HepG2 (cell line): ENCODE results near the gene ABCG1. TPM values are rescaled to one million over a fixed set of nuclear protein-coding genes. Genes with fewer than 3 reads are reported as not detected.

Source experiments
- CEBPB ChIP-seq: IDR thresholded peaks from 2 replicates; pipeline ENCODE4 v1.6.1; 2011; ENCODE audit warnings: low read depth, low read length, improper control_type of control experiment, borderline replicate concordance
- ESRRA ChIP-seq: sonication (generic); formaldehyde crosslinking; IDR thresholded peaks from 2 replicates; pipeline ENCODE4 v1.5.1; 2020; ENCODE audit warnings: mild to moderate bottlenecking, low read depth, missing genetic modification reagents
- HDAC2 ChIP-seq: sonication (generic); formaldehyde crosslinking; IDR thresholded peaks from 2 replicates; pipeline ENCODE4 v1.4.0; 2020; ENCODE audit warnings: missing genetic modification reagents
- NFE2L1 ChIP-seq: sonication (generic); formaldehyde crosslinking; IDR thresholded peaks from 2 replicates; pipeline ENCODE4 v1.4.0; 2020; ENCODE audit warnings: missing genetic modification reagents, mild to moderate bottlenecking, borderline replicate concordance
- POLR2AphosphoS2 ChIP-seq: IDR thresholded peaks from 2 replicates; pipeline ENCODE4 v1.6.1; 2011; ENCODE audit warnings: low read depth, low read length, improper control_type of control experiment
- ZFP1 ChIP-seq: IDR thresholded peaks from 2 replicates; pipeline ENCODE4 v1.6.1; 2016
- ZFP36L1 ChIP-seq: sonication (generic); formaldehyde crosslinking; IDR thresholded peaks from 2 replicates; pipeline ENCODE4 v1.8.0; 2022; ENCODE audit warnings: mild to moderate bottlenecking, missing genetic modification reagents, moderate library complexity
- ZNF567 ChIP-seq: sonication (generic); formaldehyde crosslinking; IDR thresholded peaks from 2 replicates; pipeline ENCODE4 v1.8.1; 2023; ENCODE audit warnings: mild to moderate bottlenecking, missing genetic modification reagents, borderline replicate concordance
- ZNF687 ChIP-seq: sonication (generic); formaldehyde crosslinking; IDR thresholded peaks from 2 replicates; pipeline ENCODE4 v1.5.1; 2020; ENCODE audit warnings: mild to moderate bottlenecking, missing genetic modification reagents, moderate library complexity
- ZNF75D ChIP-seq: sonication (generic); formaldehyde crosslinking; IDR thresholded peaks from 2 replicates; pipeline ENCODE4 v1.8.1; 2023; ENCODE audit warnings: missing genetic modification reagents, mild to moderate bottlenecking, borderline replicate concordance
- ZNF839 ChIP-seq: sonication (generic); formaldehyde crosslinking; IDR thresholded peaks from 2 replicates; pipeline ENCODE4 v1.4.0; 2020; ENCODE audit warnings: missing genetic modification reagents, mild to moderate bottlenecking, borderline replicate concordance
- ZXDC ChIP-seq: sonication (generic); formaldehyde crosslinking; IDR thresholded peaks from 2 replicates; pipeline ENCODE4 v1.5.0; 2020; ENCODE audit warnings: mild to moderate bottlenecking, missing genetic modification reagents
- polyA plus RNA-seq, 8 experiments: library from polyadenylated mRNA; depleted of rRNA in 3 of 8; stranded (reverse) in 7 of 8; unstranded in 1 of 8; fragments of >200 nt; fragmentation: Illumina TruSeq in 4 of 8; extraction: Trizol in 4 of 8; gene quantifications; 2 replicates each; pipeline versions ENCODE4 v1.2.1 to v1.2.3, GENCODE V29; 2011 to 2016; ENCODE audit warnings: low read depth in 4 of 8, missing spikeins in 1 of 8, mixed read lengths in 1 of 8; ENCODE audit not compliant: insufficient read depth in 1 of 8
- total RNA-seq, 5 experiments: library from RNA; depleted of rRNA; stranded (reverse); fragments of >200 nt; fragmentation: Illumina TruSeq; extraction: Trizol; gene quantifications; 2 replicates each; pipeline ENCODE4 v1.2.3, GENCODE V29; 2016; ENCODE audit warnings: low read depth in 1 of 5

ABCG1 gene
- total and polyA plus RNA-seq, 2 of the 13 experiments (the other 11 are each of a cell fraction or from before 2014, with no cell fraction given), result 0.04 TPM; not detected in 1

DNA sequence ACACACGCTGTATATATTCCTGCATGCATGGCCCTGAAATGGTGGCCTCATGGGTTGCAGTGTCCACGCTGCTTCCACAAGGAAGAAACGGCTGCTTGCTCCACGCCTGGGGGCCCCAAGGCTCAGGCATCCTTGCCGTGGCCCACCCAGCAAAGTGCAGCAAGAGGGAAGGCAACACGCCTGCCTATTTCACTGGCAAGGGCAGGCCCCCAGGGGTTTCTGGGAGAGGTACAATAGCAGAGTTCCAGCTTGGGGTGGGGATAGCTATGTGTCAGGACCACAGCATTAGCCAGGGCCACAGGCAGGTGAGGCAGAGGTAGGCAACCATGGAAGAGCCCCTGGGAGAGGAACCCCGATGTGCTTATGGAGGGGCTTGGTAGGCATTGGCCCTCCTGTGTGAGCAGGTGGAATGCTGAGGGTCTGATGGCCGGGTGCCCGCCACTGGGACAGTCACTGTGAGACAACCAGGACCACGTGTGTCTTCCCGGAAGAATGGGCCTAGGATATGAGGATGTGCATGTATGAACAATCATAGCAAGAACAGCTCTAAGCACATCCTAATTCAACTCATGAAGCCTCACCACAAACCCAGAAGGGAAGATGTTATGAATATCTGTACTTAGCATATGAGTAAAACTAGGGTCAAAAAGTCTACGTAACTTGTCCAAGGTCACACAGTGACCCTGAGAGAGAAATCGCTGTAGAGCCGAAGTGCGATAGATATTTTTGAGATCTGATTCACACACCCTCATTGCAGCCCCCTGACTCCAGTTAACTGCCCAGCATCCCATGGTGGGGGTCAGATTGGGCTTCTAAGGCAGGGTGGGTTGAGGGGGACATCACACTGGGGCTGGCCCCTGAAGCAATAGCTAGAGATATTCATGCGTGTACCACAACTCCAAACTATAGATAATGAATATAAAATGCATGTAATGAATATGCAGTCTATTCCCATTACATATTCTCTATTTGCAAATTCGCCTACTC is 120.1 kb downstream of the ABCG1 start (continued):
- TF ChIP-seq ZXDC (CRISPR knock-in tag) (no peak), ZNF687 (CRISPR knock-in tag) (no peak), HDAC2 (no peak), ZFP1 (no peak), ESRRA (CRISPR knock-in tag) (no peak), NFE2L1 (CRISPR knock-in tag) (no peak), ZNF567 (CRISPR knock-in tag) (no peak), POLR2AphosphoS2 (no peak), ZNF839 (CRISPR knock-in tag) (no peak), CEBPB (no peak), ZFP36L1 (CRISPR knock-in tag) (no peak), ZNF75D (no peak)
